Tibial nerve (tissue), 4 donors: ENCODE measurements around the gene LRRC15. TPM values are rescaled to one million over a fixed set of nuclear protein-coding genes. Genes with fewer than 3 reads are reported as not detected.

Experiments used
- DNase-seq, 2 donors: peaks; one replicate each; pipeline ENCODE4 v3.0.0-alpha.2; 2019; ENCODE audit warnings: low spot score in 2 of 2
- H3K27ac ChIP-seq, 4 donors: fragments of 200-600 bp; sonication (generic) in 3 of 4; one replicate each; pipeline ENCODE4 v1.5.1; 2017 to 2019; ENCODE audit warnings: mild to moderate bottlenecking in 1 of 4
- H3K27me3 ChIP-seq, 2 donors: fragments of 200-600 bp; sonication (generic) in 1 of 2; one replicate each; pipeline versions ENCODE4 v1.5.1 to v1.6.0; 2017 to 2019
- H3K36me3 ChIP-seq, 3 donors: fragments of 200-600 bp; sonication (generic); one replicate each; pipeline ENCODE4 v1.5.1; 2018 to 2019
- H3K4me1 ChIP-seq, 4 donors: fragments of 200-600 bp; sonication (generic) in 3 of 4; one replicate each; pipeline ENCODE4 v1.5.1; 2017 to 2019
- H3K4me3 ChIP-seq, 4 donors: fragments of 200-600 bp; sonication (generic) in 3 of 4; one replicate each; pipeline ENCODE4 v1.5.1; 2017 to 2019; ENCODE audit warnings: mild to moderate bottlenecking in 1 of 4, moderate library complexity in 1 of 4
- H3K9me3 ChIP-seq, 4 donors: fragments of 200-600 bp; sonication (generic) in 3 of 4; one replicate each; pipeline ENCODE4 v1.5.1; 2017 to 2019
- CTCF ChIP-seq, 5 experiments: fragments of 200-600 bp in 3 of 5; fragments of 450-650 bp in 2 of 5; sonication (generic) in 3 of 5; IDR thresholded peaks; one replicate each; pipeline ENCODE4 v1.5.1; 2016 to 2019; ENCODE audit warnings: antibody characterized with exemption in 5 of 5, mild to moderate bottlenecking in 3 of 5, moderate library complexity in 2 of 5
- EP300 ChIP-seq, 2 donors: sonication (generic); formaldehyde crosslinking; IDR thresholded peaks; one replicate each; pipeline ENCODE4 v1.6.1; 2017; ENCODE audit warnings: antibody characterized with exemption in 2 of 2, mild to moderate bottlenecking in 1 of 2
- POLR2A ChIP-seq, 2 donors: fragments of 450-650 bp; IDR thresholded peaks; one replicate each; pipeline ENCODE4 v1.6.1; 2017; ENCODE audit warnings: antibody characterized with exemption in 2 of 2, mild to moderate bottlenecking in 2 of 2, moderate library complexity in 2 of 2
- WGBS, 2 donors: methylation state at CpG; one replicate each; pipeline ENCODE4 v1.1.5; 2018; 5-methylcytosine and 5-hydroxymethylcytosine counted together
- total RNA-seq, 4 donors: library from RNA; depleted of rRNA; stranded (reverse); fragments of >200 nt; gene quantifications; one replicate each; pipeline ENCODE4 v1.1.0, GENCODE V29; 2016

LRRC15 gene
- total RNA-seq, 4 donors from 2014 or later: not detected

GRCh38 chr3:194328942-194329582 lies 40.5 kb downstream of the LRRC15 start:
- TF ChIP-seq POLR2A (IDR thresholded peaks at IDR 0.05) (no peak), EP300 (IDR thresholded peaks at IDR 0.05) (no peak), CTCF (IDR thresholded peaks at IDR 0.05) (no peak)
- Histone ChIP-seq H3K4me3 (no peak overlapping the region), H3K4me1 (peaks cover 0 to 15% (median 4%) of the 10 kb centered on the region in 4 donors), H3K27me3 (peaks cover 0 to 28% of the 10 kb centered on the region in 2 donors), H3K9me3 (no peaks in the 10 kb centered on the region), H3K36me3 (no peaks in the 10 kb centered on the region), H3K27ac (no peak overlapping the region)
- no peak for DNase-seq
- 77 to 78% methylated on average over 14 of the region's 14 CpGs for WGBS, 2 donors

DNA sequence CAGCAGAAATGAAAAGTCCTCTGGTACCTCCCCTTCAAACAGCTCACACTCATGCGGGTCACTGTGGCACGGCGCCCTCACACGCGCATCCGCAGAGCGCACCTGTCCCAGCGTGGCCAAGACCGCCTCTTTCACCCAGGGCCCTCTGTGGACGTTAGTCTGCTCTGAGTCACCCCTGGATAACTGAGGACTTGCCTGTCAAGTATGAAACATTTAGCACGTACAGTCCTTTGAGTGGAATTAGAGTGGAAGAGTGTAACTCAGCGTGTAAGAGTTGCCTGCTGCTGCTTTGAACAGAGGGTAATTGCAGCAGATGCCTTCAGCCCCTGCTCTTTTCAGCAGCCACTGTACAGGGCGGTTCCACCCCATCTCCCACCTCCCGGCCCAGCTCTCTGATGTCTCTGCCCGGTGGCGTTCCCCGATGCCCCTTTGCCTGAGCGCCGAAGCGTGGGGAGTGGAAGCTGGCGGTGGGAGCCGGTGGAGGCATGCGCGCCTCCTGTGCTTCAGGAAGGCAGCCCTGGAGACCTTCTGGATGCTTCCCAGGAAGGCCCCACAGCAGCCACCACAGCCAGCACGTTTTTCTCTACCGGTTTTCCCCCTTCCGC lies 41.4 kb downstream of the LRRC15 start:
- H3K4me1 ChIP-seq: peaks cover 0 to 11% (median 3%) of the 10 kb centered on the region in 4 donors
- H3K9me3 ChIP-seq: no peaks in the 10 kb centered on the region
- H3K4me3 ChIP-seq: no peak overlapping the region
- H3K36me3 ChIP-seq: no peaks in the 10 kb centered on the region
- H3K27ac ChIP-seq: no peak overlapping the region
- DNase-seq: no peak
- TF ChIP-seq EP300 (IDR thresholded peaks at IDR 0.05) (no peak), POLR2A (IDR thresholded peaks at IDR 0.05) (no peak), CTCF (IDR thresholded peaks at IDR 0.05) (no peak)
- H3K27me3 ChIP-seq: peaks cover 0 to 22% of the 10 kb centered on the region in 2 donors
- WGBS, 2 donors: 68 to 79% methylated on average over 27 of the region's 27 CpGs

GRCh38 chr3:194327218-194328052 lies 42.1 kb downstream of the LRRC15 start:
- Histone ChIP-seq H3K4me1 (peaks cover 0 to 10% (median 3%) of the 10 kb centered on the region in 4 donors), H3K36me3 (no peaks in the 10 kb centered on the region), H3K27ac (no peak overlapping the region), H3K9me3 (no peaks in the 10 kb centered on the region), H3K4me3 (no peak overlapping the region), H3K27me3 (peaks cover 0 to 15% of the 10 kb centered on the region in 2 donors)
- DNase-seq: no peak
- TF ChIP-seq CTCF (IDR thresholded peaks at IDR 0.05) (no peak), POLR2A (IDR thresholded peaks at IDR 0.05) (no peak), EP300 (IDR thresholded peaks at IDR 0.05) (no peak)
- WGBS, 2 donors: 93% methylated on average over 5 of the region's 5 CpGs

DNA sequence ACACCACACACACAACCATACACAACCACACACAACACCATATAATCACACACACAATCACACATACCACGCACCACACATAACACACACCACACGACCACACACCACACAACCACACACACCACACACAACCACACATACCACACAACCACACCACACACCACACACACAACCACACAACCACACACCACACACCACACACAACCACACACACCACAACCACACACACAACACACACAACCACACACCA lies 42.6 kb downstream of the LRRC15 start:
- Histone ChIP-seq H3K27ac (no peak overlapping the region), H3K4me1 (peaks cover 0 to 10% (median 3%) of the 10 kb centered on the region in 4 donors), H3K9me3 (no peaks in the 10 kb centered on the region), H3K4me3 (no peak overlapping the region), H3K36me3 (no peaks in the 10 kb centered on the region), H3K27me3 (peaks cover 0 to 15% of the 10 kb centered on the region in 2 donors)
- 61 to 83% methylated on average over 2 of the region's 2 CpGs for WGBS, 2 donors
- no peak for TF ChIP-seq CTCF (IDR thresholded peaks at IDR 0.05)
- TF ChIP-seq EP300 (IDR thresholded peaks at IDR 0.05): no peak
- TF ChIP-seq POLR2A (IDR thresholded peaks at IDR 0.05): no peak
- no peak for DNase-seq
